Skin of body (tissue), 2 donors: Measurements from ENCODE around the gene KLK2. TPM values are rescaled to one million over a fixed set of nuclear protein-coding genes. Genes with fewer than 3 reads are reported as not detected.

Experiments
- DNase-seq: peaks from one replicate; lab custom pipeline; 2025; lab: John Stamatoyannopoulos, UW
- total RNA-seq: library from RNA; depleted of rRNA; stranded (reverse); fragments of >200 nt; gene quantifications from one replicate; pipeline ENCODE4 v1.2.3, GENCODE V29; 2014

The KLK2 gene
- total RNA-seq: not detected

DNA sequence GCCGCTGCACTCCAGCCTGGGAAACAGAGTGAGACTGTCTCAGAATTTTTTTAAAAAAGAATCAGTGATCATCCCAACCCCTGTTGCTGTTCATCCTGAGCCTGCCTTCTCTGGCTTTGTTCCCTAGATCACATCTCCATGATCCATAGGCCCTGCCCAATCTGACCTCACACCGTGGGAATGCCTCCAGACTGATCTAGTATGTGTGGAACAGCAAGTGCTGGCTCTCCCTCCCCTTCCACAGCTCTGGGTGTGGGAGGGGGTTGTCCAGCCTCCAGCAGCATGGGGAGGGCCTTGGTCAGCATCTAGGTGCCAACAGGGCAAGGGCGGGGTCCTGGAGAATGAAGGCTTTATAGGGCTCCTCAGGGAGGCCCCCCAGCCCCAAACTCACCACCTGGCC is at the start of gene KLK2:
TSS of gene KLK2 (plus strand) at position 384 of the 400 bp plus-strand sequence. CDS start 35 bp downstream, outside the sequence.
- no peak for DNase-seq

DNA sequence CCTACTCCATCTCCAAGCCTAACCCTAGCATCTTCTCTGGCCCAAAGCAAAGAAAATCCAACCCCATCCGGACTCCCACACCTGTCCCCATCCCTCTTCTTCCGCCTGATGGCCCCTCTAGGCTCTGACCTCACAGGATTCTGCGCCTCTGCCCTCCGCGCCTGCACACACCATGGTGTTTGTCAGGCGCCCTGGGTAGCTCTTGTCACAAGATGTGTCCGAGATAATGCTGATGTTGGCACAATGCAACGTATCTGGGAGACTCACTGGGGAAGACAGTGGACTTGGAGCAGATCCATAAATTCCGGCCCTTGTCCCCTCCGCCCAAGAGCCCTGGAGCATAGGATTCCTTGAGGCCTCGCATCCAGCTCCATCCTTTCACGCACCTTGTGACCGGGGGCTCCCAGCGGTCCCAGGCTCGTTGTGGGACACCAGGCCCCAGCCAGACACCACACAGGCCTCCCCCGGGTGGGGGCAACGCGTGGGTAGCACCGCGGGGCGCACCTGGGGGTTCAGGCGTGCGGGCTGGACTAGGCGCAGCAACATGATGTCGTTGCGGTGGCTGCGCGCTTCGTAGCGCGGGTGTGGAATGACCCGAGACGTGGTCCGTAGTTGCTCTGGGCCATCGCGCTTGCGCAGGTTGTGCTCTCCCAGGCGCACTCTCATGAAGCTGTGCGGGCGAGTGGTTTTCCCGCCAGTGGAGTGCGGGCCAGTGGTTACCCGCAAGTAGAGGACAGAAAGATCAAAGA is 46.6 kb upstream of the KLK2 start:
- DNase-seq: no peak

DNA sequence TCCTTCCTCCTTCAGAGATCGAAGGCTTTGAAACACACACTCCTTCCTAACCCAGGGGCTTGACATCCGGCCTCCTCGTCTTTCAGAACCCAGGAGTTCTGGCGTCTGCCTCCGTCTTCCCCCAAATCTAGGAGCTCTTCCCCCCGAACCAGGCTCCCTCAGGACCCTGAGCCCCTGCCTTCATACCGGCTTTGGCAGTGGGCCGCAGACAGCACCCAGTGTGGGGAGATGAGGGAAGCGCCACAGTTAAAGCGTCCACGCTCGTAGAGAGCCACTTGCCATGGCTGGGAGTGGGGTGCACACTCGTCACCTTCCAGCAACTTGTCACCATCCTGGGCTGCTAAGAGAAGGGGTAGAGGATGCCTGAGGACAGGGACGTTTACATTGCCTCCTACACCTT is 45.8 kb upstream of the KLK2 start:
- DNase-seq: no peak

DNA sequence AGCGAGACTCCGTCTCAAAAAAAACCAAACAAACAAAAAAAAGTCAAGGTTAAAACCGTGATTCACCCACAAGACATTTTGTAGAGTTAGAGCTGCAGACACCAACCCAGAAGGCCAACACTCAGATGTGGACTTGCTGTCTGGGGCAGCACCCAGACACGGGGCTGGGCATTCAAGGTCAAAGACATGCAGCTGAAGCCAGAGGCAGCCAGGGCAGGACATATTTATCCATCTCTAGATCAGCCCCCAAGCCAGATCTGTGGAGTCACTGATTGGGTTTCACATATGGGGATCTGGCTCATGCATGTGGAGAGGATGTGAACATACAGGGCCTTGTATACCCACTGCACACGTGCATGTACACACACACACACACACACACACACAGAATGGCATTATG is 43.4 kb upstream of the KLK2 start:
- no peak for DNase-seq

DNA sequence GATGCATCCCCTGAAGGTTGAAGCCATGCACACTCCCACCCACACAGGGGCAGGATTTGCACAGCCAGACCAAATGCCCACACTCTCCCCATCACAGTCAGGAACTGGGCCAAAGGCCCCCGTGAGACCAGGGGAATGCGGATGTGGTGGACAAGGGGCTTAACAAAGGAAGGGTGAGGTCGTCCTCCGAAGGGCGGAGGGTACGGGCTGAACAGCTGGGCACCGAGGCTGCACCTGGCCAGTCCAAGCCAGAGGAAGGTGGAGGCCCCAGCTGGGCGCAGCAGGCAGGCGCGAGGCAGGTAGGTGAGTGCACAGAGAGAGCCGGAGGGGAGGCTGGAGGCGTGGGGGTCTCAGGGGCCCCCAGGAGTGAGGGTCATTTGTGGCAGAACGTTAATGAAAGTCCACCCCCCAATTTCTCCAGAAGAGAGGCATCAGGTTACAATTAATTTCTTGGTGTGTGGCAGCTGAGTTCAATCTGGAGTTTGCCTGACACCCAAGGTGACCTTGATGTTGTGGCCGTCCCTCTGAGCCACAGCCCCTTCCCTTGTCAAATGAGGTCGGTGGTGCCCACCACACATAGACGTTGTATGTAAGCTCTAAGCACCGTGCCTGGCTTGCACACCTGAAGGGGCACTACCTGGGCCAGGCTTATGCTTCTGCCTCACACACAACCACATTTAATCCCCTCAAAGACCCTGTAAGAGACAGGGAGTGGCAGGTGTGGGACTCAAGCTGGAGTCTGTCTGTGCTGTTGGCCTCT is 42.8 kb upstream of the KLK2 start:
- no peak for DNase-seq

DNA sequence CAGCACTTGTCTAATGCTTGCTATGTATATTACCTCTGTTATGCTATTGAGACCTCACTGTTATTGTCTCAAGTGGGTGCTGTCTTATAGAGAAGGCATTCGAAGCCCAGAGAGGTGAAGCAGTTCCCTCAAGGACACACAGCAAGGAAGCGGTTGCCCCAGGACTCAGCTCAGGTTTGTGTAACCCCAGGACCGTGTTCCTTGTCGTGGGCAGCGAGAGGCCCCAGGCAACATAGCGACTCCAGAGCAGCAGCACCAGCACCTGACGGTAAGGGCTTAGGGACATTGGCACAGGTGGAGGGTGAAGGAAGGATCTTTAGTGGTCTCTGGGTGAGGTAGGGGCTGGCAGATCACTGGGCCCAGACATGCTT is 42.2 kb upstream of the KLK2 start:
- DNase-seq: no peak

DNA sequence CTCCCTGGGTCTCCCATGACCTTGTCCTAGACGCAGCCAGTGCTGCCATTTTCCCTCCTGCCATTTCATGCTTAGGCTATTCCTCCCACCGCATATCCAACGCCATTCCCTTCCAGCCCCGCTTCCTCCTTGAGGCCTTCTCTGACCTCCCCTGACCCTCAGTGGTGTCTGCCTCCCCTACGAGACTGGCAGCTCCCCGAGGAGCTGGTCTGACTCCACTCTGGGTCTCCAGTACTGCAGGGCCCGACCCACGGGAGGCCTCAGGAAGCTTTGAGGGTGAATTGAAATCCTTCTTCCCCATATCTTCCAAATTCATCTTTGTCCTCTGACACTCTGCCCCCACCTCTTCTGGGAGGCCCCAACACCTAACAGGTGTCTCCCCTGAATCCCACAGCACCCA is 40.6 kb upstream of the KLK2 start:
- no peak for DNase-seq

DNA sequence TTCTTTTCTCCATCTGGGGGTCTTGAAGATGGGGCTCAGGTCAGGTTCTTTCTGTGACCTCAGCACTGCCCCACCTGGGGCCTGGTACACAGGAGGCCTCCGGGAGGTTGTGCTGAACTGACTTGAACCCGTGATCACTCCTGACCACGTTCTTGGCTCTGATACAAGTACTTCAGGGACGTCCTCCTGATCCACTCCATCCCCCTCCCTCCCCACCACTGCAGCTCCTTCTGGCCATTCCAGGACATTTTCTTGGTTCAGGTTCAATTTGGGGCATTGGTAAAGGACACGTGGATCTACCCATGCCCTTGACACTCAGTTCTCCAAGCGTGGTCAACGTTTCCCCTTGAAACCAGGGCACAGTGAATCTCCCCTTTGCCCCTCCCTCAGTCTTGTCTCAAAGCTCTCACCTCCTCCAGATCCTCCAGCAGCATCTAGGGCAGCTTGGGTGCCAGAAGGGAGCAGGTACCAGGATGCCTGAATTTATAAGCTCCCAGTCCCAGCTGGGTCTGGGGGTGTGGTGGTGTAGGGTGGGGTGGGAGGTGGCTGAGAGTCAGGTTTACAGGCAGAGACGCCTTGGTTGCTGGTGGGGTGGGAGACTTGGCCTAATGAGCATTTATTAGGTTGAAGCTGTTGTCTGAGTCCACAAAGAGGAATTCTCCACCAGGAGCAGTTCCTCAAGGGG is 40.0 kb upstream of the KLK2 start, which contains the start of gene KLK15:
TSS of gene KLK15 (minus strand) at position 458 of the 685 bp plus-strand sequence. CDS start 2,082 bp downstream, outside the sequence.
- no peak for DNase-seq

DNA sequence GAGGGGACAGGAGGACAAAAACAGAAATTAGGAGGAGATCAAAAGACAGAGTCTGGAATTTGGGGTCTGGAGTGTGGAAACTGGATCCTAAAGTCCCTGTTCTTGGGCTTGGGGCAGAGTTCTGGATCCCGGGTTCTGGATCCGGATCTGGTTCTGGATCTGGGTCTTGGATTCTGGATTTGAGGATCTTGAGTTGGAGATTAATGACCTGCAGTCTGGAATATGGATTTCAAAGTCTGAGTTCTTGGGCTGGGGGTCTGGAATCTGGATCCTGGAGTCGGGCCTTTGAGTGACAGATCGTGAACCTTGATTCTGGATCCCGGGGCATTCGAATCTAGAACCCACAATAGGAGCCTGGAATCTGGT is 39.5 kb upstream of the KLK2 start:
- DNase-seq: no peak

DNA sequence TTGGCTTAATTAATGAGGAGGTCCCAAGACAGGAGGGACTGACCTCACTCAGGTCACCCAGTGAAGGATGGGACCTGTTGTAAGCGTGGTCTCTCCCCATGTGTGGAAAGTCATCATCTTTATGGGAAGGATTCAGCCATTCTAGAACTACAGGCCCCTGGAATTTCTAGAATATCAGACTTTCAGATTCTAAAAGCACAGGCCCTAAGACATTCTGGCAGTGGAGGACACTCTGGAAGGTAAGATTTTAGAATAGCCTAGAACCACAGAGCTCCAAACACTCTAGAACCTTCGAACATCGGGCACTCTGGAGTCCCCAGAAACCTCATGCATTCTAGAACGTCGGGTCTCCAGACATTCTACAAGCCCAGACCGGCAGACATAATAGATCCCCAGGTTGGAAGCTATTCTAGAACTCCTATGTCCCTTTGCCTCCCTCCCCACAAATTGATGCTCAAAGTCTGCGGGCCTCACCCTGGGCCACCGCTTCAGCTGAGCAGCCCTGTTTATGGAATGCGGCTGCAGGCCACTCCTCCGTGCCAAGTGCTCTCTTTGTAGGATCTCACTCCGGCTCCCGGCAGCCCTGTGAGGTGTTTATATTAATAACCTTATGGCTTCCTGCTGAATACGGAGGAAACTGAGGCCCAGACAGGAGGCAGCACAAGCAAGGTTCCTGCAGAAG is 38.0 kb upstream of the KLK2 start:
- DNase-seq: no peak

DNA sequence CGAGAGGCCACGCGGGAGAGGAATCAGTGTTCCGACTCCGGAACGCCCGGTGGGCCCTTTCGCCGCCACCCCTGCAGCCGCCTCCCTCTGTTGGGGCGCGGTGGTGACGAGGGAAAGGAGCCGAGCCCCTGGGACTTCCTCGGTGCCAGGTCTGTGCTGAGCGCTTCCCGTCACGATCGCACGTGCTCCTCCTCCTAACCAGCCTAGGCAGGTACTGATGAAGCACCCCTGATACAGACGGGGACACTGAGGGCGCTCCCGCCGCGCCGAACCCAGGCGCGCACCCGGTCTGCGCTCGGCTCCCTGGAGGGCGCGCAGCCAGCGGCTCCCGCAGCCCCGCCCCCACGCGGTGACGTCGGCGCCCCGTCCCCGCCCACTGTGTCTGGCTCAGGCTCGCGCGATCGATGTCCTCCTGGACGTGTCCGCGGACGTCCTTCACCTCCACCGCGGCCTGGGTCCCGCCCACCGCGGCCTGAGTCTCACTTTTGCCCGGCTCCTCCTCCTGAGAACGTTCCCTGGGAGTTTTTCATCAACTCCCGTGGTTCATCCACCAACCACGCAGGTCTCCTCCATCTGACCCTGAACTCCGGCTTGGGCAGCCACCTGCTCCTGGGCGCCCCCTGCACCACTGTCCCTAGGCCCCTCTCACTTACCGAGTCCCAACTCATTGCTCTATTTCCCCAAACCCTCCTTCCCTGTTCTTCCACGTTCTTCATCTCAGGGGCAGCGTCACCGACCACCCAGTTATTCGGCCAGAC is 37.3 kb upstream of the KLK2 start:
- no peak for DNase-seq

DNA sequence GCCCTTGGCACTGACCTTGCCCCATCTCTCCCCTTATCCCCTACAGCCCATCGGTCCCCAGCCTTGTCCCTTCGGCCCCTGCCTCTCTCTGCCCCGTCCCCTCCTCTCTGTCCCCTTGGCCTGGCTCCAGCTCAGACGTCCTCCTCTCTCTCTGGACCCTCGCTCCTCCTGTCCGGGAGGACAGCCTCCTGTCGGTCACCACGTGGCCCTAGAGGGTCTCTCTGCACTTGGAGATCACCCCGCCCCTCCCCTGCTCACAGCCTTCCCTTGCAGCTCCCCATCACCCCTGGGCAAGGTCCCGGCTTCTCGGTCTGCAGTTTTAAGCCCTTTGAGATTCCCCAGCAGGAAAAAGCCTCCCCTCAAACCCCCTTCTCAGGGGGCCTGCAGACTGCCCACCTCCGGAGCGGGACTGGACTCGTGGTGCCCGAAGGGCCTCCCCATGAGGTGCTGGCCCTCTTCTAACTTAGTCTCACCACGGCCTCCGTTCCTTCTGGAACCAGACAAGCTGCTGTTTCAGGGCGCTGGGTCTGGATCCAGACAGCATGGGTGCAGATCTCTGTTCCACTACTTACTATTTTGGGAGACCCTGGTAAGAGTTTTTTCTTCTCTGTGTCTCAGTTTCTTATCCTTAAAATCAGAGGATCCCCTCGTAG is 36.6 kb upstream of the KLK2 start:
- no peak for DNase-seq

DNA sequence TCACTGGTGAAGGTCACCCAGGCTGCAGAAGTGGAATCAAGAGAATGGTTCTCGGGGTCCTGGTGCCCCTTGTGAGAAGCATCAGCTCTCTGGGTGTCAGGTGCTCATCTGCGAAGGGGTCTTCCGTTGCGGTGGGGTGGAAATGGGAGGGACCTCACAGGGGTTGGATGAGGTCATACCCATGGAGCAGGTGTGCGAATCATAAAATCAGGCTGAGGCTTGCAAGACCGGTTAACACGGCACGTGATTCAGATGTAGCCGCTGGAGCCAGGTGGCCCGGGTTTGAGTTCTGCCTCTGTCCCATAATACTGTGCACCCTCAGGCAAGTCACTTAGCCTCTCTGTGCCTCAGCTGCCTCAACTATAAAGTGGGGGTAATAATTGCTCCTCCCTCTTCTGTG is 35.9 kb upstream of the KLK2 start:
- DNase-seq: no peak

DNA sequence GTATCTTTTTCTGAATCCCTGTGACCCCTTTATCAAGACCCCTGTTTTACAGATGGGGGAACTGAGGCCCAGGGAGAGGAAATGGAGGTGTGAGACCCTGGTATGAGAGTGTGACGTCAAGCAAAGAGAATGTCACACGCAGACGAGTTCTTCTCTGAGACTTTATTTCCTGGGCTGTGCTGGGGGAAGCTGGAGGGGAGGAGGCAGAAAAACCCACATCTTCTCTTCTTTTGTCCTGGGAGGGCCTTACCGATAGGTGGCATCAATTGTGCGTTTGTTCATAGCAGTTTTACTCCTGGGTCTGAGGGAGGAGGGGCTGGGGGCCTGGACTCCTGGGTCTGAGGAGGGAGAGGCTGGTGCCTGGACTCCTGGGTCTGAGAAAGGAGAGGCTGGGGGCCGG is 35.0 kb upstream of the KLK2 start:
- DNase-seq: no peak

DNA sequence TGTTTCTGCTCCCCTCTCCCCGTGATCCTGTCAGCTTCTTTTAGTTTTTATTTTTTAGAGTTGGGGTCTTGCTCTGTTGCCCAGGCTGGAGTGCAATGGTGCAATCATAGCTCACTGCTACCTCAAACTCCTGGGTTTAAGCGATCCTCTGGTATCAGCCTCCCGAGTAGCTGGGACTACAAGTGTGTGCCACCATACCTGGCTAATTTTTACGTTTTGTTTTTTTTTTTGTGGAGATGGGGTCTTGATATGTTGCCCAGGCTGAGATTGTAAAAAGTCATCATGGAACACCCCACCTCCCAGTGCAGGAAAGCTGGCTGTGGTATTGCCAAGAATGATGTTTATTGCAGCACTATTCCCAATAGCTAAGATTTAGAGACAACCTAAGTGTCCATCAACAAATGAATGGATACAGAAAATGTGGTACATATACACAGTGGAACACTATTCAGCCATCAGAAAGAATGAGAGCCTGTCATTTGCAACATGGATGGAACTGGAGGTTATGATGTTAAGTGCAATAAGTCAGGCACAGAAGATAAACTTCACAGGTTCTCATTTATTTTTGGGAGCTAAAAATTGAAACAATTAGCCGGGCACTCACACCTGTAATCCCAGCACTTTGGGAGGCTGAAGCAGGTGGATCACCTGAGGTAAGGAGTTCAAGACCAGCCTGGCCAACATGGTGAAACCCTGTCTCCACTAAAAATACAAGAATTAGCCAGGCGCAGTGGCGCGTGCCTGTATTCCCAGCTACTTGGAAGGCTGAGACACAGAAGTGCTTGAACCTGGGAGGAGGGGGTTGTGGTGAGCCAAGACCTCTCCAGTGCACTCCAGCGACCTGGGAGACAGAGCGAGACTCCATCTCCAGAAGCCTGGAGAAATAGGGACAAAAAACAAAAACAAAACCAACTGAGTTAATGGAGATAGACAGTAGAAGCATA is 33.3 kb upstream of the KLK2 start:
- DNase-seq: no peak

DNA sequence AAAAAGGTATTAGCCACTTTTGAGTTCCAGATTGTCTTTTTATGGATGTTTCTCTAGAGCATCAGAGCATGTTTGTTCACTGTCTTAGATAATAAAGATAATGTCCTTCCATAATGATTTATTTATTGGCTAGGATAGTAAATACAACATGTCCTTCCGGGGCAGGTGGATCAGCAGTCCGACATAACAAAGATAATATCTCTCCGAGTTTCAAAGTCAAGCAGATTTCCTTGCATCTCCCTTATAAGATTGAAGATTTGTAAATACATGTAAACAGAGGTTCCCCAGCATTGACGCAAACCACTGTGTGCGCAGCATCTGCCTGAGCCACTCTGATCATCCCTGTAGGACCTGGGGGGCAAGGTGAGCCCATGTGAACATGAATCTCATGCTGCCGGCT is 31.1 kb upstream of the KLK2 start:
- no peak for DNase-seq

DNA sequence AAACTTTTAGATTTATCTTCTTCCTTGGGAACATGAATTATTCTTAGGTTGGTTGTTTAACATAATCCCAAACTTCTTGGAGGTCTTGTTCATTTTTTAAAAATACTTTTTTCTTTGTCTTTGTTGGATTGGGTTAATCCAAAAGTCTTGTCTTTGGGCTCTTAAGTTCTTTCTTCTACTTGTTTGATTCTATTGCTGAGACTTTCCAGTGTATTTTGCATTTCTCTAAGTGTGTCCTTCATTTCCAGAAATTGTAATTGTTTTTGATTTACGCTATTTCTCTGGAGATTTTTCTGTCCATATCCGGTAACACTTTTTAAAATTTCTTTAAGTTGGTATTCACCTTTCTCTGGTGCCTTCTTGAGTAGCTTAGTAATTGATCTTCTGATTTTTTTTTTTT is 30.0 kb upstream of the KLK2 start:
- no peak for DNase-seq

DNA sequence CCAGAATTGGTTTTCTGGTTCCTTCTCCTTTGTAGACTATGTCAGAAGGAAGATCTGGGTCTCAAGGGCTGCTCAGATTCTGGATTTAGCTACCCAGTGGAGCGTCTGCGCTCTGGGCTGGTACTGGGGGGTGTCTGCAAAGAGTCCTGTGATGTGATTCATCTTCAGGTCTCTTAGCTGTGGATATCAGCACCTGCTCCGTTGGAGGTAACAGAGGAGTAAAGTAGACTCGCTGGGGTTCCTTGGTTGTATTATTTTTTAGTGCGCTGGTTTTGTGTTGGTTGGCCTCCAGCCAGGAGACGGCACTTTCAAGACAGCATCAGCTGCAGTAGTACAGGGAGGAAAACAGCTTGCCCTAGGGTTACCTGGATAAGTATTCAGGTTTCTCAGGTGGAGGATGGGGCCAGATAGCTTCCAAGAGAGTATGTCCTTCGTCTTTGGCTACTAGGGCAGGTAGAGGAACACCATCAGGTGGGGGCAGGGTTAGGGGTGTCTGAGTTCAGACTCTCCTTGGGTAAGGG is 29.5 kb upstream of the KLK2 start:
- DNase-seq: no peak

DNA sequence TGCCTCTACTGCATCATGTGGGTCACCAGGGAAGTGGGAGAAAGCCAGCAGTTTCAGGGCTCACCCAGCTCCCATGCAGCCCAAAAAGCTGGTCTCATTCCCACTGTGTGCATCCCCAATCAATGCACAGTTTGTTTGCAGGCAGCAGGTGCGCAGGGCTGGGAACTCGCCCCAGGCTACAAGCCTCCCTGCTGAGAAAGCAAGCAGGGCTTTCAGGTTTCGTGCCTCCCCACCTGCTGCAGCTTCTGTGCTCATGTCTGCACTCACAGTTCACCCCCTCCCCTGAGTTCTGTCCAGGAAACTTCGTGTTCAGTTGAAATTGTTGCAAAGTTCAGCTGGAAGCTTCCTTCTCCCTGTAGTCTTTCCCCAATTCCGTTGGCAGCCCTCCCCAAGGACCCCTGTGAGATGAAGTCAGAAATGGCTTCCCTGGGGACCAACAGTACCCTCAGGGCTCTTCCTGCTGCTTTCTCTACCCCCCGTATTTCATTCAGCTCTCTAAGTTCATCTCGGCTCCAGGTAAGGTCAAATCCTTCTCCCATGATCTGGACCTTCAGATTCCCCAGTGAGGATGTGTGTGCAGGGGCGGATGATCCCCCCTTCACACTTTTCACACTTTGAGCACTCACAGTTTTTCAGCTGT is 28.8 kb upstream of the KLK2 start:
- DNase-seq: no peak
